ENCODE results near the gene MICAL1. TPM values are rescaled to one million over a fixed set of nuclear protein-coding genes. Genes with fewer than 3 reads are reported as not detected.
A peak's percentile ranks its signal among the peaks of the same experiment; 100 is the strongest.

MICAL1 gene
- total RNA-seq, 1 donor from 2014 or later, result 58.7 TPM

DNA sequence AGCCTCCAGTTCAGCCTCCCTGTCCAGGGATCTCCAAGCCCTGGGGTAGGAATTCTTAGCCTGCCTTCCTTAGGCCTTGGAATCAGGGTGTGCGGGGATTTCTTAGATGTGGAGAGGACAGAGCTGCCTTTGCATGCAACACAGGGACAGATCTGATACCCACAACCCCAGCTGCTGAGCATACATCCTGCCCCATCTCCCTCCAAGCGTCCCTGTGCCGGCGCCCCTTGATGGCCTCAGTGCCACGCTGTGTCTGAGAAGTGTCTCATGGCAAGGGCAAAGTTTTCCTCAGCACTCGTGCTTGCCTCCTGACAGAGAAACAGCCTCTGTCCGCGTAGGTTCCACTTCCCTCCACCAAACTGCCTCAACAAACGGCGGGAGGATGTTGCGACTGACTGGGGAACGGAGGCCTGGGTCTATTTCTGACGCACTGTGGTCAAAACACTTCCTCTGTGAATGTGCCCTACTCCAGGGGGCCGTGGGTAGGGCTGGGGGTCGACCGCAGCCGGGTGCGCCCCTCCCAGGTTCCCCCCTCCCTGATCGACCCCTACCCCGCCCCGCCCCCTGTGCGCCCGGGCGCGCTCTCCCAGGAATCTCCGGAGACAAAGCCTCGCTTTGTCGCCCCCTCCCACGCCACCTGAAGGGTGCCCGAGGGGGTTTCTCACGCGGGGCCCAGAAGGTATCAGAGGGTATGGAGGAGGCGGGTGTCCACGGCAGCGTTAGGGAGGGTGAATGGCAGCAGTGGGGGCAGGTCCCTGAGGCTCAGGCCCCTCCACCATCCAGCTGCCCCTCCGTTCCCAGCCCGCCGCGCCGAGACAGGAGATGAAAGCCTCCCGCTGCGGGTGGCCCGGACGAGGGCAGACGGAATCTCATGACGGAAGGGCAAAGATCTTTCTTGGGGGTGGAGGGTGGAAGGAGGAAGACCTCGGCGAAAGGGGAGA, 806 bp downstream of the MICAL1 start:
- TF ChIP-seq, protein P1, sequence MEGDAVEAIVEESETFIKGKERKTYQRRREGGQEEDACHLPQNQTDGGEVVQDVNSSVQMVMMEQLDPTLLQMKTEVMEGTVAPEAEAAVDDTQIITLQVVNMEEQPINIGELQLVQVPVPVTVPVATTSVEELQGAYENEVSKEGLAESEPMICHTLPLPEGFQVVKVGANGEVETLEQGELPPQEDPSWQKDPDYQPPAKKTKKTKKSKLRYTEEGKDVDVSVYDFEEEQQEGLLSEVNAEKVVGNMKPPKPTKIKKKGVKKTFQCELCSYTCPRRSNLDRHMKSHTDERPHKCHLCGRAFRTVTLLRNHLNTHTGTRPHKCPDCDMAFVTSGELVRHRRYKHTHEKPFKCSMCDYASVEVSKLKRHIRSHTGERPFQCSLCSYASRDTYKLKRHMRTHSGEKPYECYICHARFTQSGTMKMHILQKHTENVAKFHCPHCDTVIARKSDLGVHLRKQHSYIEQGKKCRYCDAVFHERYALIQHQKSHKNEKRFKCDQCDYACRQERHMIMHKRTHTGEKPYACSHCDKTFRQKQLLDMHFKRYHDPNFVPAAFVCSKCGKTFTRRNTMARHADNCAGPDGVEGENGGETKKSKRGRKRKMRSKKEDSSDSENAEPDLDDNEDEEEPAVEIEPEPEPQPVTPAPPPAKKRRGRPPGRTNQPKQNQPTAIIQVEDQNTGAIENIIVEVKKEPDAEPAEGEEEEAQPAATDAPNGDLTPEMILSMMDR (conservative IDR thresholded peaks at IDR 0.05), result no peak
- H3K4me3 Mint-ChIP-seq, result peak overlapping the region; percentile 95
- peaks cover 2% of the 10 kb centered on the region for H3K27me3 Mint-ChIP-seq (ENCODE audit: low read depth)
- no peaks in the 10 kb centered on the region for H3K36me3 Mint-ChIP-seq (ENCODE audit: low read depth)
- peak; percentile 46 for DNase-seq (ENCODE audit: low read depth, low spot score)
- peak overlapping the region; percentile 98 for H3K27ac Mint-ChIP-seq (ENCODE audit: unreplicated experiment)
- H3K4me1 Mint-ChIP-seq, result peaks cover 31% of the 10 kb centered on the region
- H3K9me3 Mint-ChIP-seq, result no peaks in the 10 kb centered on the region

DNA sequence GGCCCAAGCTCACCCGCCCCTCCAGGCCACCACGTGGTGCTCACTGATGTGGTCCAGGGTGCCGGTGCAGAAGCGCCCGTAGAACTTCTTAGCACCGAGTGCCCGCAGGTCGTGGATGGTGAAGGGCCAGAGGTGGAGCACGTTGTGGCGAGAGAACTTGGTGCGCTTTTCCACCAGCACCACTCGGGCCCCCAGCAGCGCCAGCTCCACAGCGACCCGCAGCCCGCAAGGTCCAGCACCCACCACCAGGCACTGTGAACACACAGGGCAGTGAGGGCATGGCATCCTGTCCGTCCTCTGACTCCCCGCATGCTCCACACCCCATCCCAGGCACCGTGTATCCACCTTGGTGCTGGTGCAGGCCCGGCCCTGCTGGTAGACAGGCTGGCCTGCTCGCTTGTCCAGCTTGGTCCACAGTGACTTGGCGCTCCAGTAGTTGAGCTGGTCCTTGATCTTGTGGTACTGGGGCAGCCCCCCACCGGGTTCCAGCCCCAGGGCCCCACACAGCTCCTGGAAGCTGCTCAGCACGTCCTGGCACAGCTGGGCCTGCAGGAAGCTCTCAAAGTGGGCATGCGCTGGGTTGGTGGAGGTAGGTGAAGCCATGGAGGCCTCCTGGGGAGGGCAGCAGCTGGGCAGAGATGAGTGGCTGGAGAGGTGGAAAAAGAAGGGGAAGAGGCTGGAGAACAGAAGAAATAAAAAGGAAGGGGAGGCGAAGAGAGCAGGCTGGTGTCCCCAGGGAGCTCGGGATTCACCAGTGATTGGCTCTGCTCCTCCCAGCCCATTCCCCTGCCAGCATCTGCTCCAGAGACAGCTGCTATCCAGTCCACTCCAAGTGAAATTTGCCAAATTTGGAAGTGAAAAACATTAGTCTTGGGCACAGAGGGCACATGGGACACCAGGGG, 1.7 kb downstream of the MICAL1 start:
- H3K27me3 Mint-ChIP-seq (ENCODE audit: low read depth), result peaks cover 2% of the 10 kb centered on the region
- TF ChIP-seq, protein P1 (conservative IDR thresholded peaks at IDR 0.05), result no peak
- H3K36me3 Mint-ChIP-seq (ENCODE audit: low read depth), result no peaks in the 10 kb centered on the region
- peak overlapping the region; percentile 43 for H3K27ac Mint-ChIP-seq (ENCODE audit: unreplicated experiment)
- no peak for DNase-seq (ENCODE audit: low read depth, low spot score)
- no peaks in the 10 kb centered on the region for H3K9me3 Mint-ChIP-seq
- H3K4me1 Mint-ChIP-seq, result peaks cover 27% of the 10 kb centered on the region
- peak overlapping the region; percentile 82 for H3K4me3 Mint-ChIP-seq

DNA sequence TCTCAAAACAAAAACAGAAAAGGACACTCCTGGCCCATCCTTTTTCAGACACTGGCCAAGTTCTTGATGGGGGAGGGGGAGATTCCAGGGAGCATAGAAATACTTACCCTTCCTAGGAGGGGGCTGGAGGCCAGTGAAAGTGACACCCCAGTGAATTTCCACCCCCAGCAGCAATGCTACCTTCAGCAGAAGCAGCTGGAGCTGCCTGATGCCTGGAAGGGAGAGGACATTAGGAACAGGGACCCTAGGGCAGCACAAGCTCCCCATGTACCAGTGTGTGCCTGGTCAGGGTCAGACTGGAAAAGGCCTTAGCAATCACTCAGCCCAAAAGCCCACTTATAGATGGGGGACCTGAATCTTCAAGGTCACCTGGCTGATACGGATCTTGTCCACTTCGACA, 2.4 kb downstream of the MICAL1 start:
- Mint-ChIP-seq H3K4me1 (peaks cover 25% of the 10 kb centered on the region), H3K9me3 (no peaks in the 10 kb centered on the region), H3K27ac (ENCODE audit: unreplicated experiment) (no peak overlapping the region), H3K4me3 (peak overlapping the region; percentile 71), H3K27me3 (ENCODE audit: low read depth) (peaks cover 2% of the 10 kb centered on the region), H3K36me3 (ENCODE audit: low read depth) (no peaks in the 10 kb centered on the region)
- TF ChIP-seq, protein P1 (conservative IDR thresholded peaks at IDR 0.05), result no peak
- DNase-seq (ENCODE audit: low read depth, low spot score), result no peak

GRCh38 chr6:109452181-109452580, 3.4 kb downstream of the MICAL1 start:
- Mint-ChIP-seq H3K27me3 (ENCODE audit: low read depth) (no peaks in the 10 kb centered on the region), H3K4me3 (peak overlapping the region; percentile 71), H3K27ac (ENCODE audit: unreplicated experiment) (peak overlapping the region; percentile 75), H3K9me3 (no peaks in the 10 kb centered on the region), H3K36me3 (ENCODE audit: low read depth) (no peaks in the 10 kb centered on the region), H3K4me1 (peaks cover 20% of the 10 kb centered on the region)
- DNase-seq (ENCODE audit: low read depth, low spot score), result no peak
- TF ChIP-seq, protein P1 (conservative IDR thresholded peaks at IDR 0.05), result no peak

GRCh38 chr6:109451376-109451775, 4.2 kb downstream of the MICAL1 start:
- TF ChIP-seq, protein P1 (conservative IDR thresholded peaks at IDR 0.05), result no peak
- H3K9me3 Mint-ChIP-seq, result no peaks in the 10 kb centered on the region
- DNase-seq (ENCODE audit: low read depth, low spot score), result no peak
- H3K4me1 Mint-ChIP-seq, result peaks cover 12% of the 10 kb centered on the region
- no peaks in the 10 kb centered on the region for H3K36me3 Mint-ChIP-seq (ENCODE audit: low read depth)
- H3K27ac Mint-ChIP-seq (ENCODE audit: unreplicated experiment), result no peak overlapping the region
- H3K4me3 Mint-ChIP-seq, result peak overlapping the region; percentile 71
- H3K27me3 Mint-ChIP-seq (ENCODE audit: low read depth), result no peaks in the 10 kb centered on the region

Measured in neural crest cell (in vitro differentiated cells).